Thymus (tissue), 14 donors: ENCODE results near the gene TP63. TPM values are rescaled to one million over a fixed set of nuclear protein-coding genes. Genes with fewer than 3 reads are reported as not detected.

Experiments used
- DNase-seq, 9 donors: peaks; one replicate each; pipeline ENCODE4 v3.0.0-alpha.2; 2013; ENCODE audit warnings: low spot score in 9 of 9, low read depth in 6 of 9, missing footprints in 1 of 9
- H3K27ac ChIP-seq, 2 donors: one replicate each; pipeline ENCODE4 v1.5.1; 2013; ENCODE audit warnings: control low read depth in 1 of 2, low read depth in 1 of 2, low read length in 1 of 2, mild to moderate bottlenecking in 1 of 2, moderate library complexity in 1 of 2
- H3K27me3 ChIP-seq, 2 donors: one replicate each; pipeline ENCODE4 v1.5.1; 2013; ENCODE audit warnings: low read length in 1 of 2; ENCODE audit not compliant: control insufficient read depth in 2 of 2, insufficient read depth in 1 of 2
- H3K36me3 ChIP-seq, 2 donors: one replicate each; pipeline ENCODE4 v1.5.1; 2013; ENCODE audit warnings: low read length in 1 of 2, mild to moderate bottlenecking in 1 of 2, moderate library complexity in 1 of 2; ENCODE audit not compliant: control insufficient read depth in 2 of 2, insufficient read depth in 2 of 2
- H3K4me1 ChIP-seq, 2 donors: one replicate each; pipeline ENCODE4 v1.5.1; 2013; ENCODE audit warnings: low read length in 2 of 2; ENCODE audit not compliant: control insufficient read depth in 2 of 2, insufficient read depth in 2 of 2
- H3K4me3 ChIP-seq, 2 donors: one replicate each; pipeline ENCODE4 v1.5.1; 2013; ENCODE audit warnings: low read length in 2 of 2, control low read depth in 1 of 2, mild to moderate bottlenecking in 1 of 2
- H3K9me3 ChIP-seq, 2 donors: one replicate each; pipeline ENCODE4 v1.5.1; 2013; ENCODE audit warnings: low read length in 1 of 2, mild to moderate bottlenecking in 1 of 2; ENCODE audit not compliant: control insufficient read depth in 2 of 2, insufficient read depth in 1 of 2
- WGBS: extraction: QIAGEN DNeasy Blood & Tissue Kit; methylation state at CpG from one replicate; pipeline ENCODE4 v1.1.7; 2013; 5-methylcytosine and 5-hydroxymethylcytosine counted together
- long read RNA-seq, 10 donors: transcript quantifications; one replicate each; lab custom pipeline, GENCODE V29; 2026
- polyA plus RNA-seq: library from polyadenylated mRNA; stranded (reverse); fragments of 200-250 nt; gene quantifications from one replicate; pipeline ENCODE4 v1.2.3, GENCODE V29; 2013
- total RNA-seq: library from RNA; stranded (reverse); fragments of 120-200 nt; gene quantifications from one replicate; pipeline ENCODE4 v1.2.4, GENCODE V29; 2013
- donor health status: healthy.

The TP63 gene
- total RNA-seq (17.3 TPM), polyA plus RNA-seq (47.1 TPM)
- long read RNA-seq, donor 1, partial matches to known transcripts: 0 of 1 reads
- long read RNA-seq, donor 1, other reads (novel, unspliced or antisense): 0 of 1 reads
- long read RNA-seq, donor 2: 0 reads
- long read RNA-seq, donor 3, full-length matches to known transcripts: 2 of 2 reads
- long read RNA-seq, donor 3, partial matches to known transcripts: 0 of 2 reads
- long read RNA-seq, donor 3, other reads (novel, unspliced or antisense): 0 of 2 reads
- long read RNA-seq, donor 4, full-length matches to known transcripts: 1 of 1 reads
- long read RNA-seq, donor 4, partial matches to known transcripts: 0 of 1 reads
- long read RNA-seq, donor 4, other reads (novel, unspliced or antisense): 0 of 1 reads
- long read RNA-seq, donor 5, full-length matches to known transcripts: 4 of 4 reads
- long read RNA-seq, donor 5, partial matches to known transcripts: 0 of 4 reads
- long read RNA-seq, donor 5, other reads (novel, unspliced or antisense): 0 of 4 reads
- long read RNA-seq, donor 6, full-length matches to known transcripts: 6 of 6 reads
- long read RNA-seq, donor 6, partial matches to known transcripts: 0 of 6 reads
- long read RNA-seq, donor 6, other reads (novel, unspliced or antisense): 0 of 6 reads
- long read RNA-seq, donor 7, full-length matches to known transcripts: 5 of 5 reads
- long read RNA-seq, donor 7, partial matches to known transcripts: 0 of 5 reads
- long read RNA-seq, donor 7, other reads (novel, unspliced or antisense): 0 of 5 reads
- long read RNA-seq, donor 8, full-length matches to known transcripts: 2 of 2 reads
- long read RNA-seq, donor 8, partial matches to known transcripts: 0 of 2 reads
- long read RNA-seq, donor 8, other reads (novel, unspliced or antisense): 0 of 2 reads
- long read RNA-seq, donor 9, partial matches to known transcripts: 0 of 2 reads
- long read RNA-seq, donor 9, other reads (novel, unspliced or antisense): 0 of 2 reads
- long read RNA-seq, donor 10, full-length matches to known transcripts: 6 of 13 reads
- long read RNA-seq, donor 10, partial matches to known transcripts: 7 of 13 reads
- long read RNA-seq, donor 10, other reads (novel, unspliced or antisense): 0 of 13 reads

DNA sequence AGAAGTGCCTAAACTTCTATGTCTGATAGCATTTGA is at the start of gene TP63:
TP63 (plus strand) TSS at position 17 of the 36 bp plus-strand sequence. CDS start 127 bp downstream, outside the sequence.
- H3K27ac ChIP-seq: peak within 1 kb of the TSS in 1 of 2 donors; percentile 48
- no peaks in the 10 kb centered on the region for H3K27me3 ChIP-seq
- H3K9me3 ChIP-seq: no peaks in the 10 kb centered on the region
- no peaks in the 10 kb centered on the region for H3K36me3 ChIP-seq
- H3K4me3 ChIP-seq: no peak within 1 kb of the TSS
- H3K4me1 ChIP-seq: peaks cover 0 to 8% of the 10 kb centered on the region in 2 donors
- DNase-seq: no peak

DNA sequence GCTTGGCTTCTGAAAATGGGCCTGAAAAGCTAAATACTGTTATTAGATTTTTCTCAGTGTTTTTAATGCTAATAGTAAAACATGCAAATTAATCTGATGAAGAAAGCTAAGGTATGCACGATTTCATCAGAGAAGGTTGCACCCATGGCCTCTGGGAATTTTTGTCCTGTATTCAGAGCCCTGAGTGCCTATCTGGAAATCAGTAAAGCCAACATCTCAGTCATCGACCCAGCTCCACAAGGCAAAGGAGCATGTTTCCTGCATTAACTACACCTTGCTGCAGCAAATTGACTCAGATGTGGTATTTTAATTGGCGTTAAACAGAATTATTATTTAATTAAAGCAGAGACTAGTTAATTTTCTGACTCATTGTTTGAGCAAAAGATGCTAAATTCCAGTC is 49.0 kb upstream of the TP63 start:
- no peak overlapping the region for H3K27ac ChIP-seq
- H3K4me3 ChIP-seq: no peak overlapping the region
- H3K27me3 ChIP-seq: no peaks in the 10 kb centered on the region
- H3K4me1 ChIP-seq: no peaks in the 10 kb centered on the region
- 93% methylated on average over 3 of the region's 3 CpGs for WGBS
- DNase-seq: no peak
- H3K9me3 ChIP-seq: no peaks in the 10 kb centered on the region
- H3K36me3 ChIP-seq: no peaks in the 10 kb centered on the region

DNA sequence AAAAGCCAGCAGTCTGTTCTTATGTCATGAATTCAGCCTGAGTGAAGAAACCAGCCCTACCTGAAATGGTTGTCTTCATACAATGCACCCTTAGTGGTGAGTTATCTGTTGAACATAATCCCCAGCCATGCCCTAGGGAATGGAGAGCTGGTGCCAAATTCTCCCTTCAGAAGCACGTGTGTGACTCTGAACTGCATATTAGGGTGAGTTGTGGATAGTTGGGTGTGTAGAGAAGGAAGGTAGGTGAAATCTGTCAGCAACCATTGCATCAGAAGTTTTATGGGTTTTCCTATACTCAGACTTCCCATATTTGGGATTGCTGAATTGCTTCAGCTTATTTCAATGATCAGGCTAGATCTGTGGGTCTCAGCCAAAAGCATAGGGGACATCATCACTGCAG is 46.5 kb upstream of the TP63 start:
- Histone ChIP-seq H3K9me3 (no peaks in the 10 kb centered on the region), H3K4me1 (no peaks in the 10 kb centered on the region), H3K27me3 (no peaks in the 10 kb centered on the region), H3K36me3 (no peaks in the 10 kb centered on the region), H3K27ac (no peak overlapping the region), H3K4me3 (no peak overlapping the region)
- WGBS: 87% methylated on average over 1 of the region's 1 CpG
- no peak for DNase-seq

DNA sequence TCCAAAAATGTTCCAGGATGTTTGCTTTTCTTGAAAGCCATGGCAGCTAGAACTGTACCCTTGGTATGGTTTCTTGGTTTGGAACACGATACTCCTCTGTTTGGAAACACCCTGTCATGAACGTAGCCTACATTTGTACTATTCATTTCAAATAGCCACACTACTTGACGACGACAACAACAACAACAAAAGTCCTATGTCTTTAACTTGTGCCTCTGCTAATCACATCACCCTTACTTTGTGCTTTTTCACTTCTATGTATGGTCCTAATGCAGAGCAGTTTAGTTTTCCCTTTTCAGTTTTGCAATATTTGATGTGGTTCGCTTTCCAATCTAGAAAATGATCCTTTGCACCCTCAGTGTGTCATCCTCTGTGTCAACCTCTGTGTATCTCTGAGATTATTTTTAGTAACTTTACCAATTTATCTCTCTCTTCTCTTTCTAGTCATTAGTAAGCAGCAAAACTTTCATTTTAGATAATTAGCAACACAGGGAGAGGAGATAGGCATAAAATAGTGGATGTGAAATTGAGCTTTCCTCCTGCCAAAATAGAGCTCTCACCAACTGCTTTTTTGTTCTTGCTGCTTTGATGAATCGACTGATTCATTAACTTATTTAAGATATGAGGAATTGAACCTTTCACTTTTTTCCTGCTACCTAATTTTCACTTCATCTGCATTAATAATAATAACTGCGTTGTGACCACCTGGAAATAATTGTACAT is 44.1 kb upstream of the TP63 start:
- Histone ChIP-seq H3K36me3 (no peaks in the 10 kb centered on the region), H3K27me3 (no peaks in the 10 kb centered on the region), H3K9me3 (no peaks in the 10 kb centered on the region), H3K27ac (no peak overlapping the region), H3K4me1 (no peaks in the 10 kb centered on the region), H3K4me3 (no peak overlapping the region)
- no peak for DNase-seq
- 95% methylated on average over 7 of the region's 7 CpGs for whole genome bisulfite sequencing

DNA sequence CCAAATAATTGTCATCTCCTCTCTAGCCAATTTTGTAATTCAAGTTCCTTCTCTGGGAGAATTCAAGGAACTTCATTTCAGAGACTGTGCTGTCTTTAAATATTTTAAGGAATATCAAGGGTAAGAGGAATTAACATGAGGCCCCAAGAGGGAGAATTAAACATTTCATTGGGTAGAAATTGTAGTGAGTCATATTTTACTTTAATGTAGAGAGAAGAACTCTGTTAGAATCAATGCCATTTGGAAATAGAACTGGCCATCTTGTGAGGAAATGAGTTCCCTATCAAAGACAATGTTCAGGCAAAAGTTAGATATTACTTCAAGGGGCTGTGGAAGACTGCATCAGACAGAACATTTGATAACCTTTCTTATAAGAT is 43.5 kb upstream of the TP63 start:
- Histone ChIP-seq H3K4me3 (no peak overlapping the region), H3K4me1 (no peaks in the 10 kb centered on the region), H3K9me3 (no peaks in the 10 kb centered on the region), H3K27me3 (no peaks in the 10 kb centered on the region), H3K36me3 (no peaks in the 10 kb centered on the region), H3K27ac (no peak overlapping the region)
- DNase-seq: no peak

DNA sequence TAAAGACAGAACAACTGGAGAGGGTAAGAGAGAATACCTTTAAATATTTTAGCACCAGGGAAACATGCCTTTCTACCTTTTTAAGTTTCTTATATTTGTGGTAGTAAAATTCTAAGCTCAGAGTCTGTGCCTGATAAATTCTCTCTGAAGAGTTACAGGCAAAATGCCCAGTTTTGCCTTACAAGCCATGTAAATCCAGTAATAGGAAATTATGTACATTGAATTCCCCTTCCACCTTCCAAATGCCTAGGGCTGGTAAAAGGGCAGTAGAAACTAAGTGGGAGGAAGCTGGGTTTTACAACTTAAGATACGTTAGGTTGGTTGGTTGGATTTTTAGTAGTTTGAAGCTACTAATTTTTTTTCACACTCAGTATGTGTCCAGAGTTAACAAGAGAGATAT is 43.1 kb upstream of the TP63 start:
- no peak overlapping the region for H3K27ac ChIP-seq
- H3K4me3 ChIP-seq: no peak overlapping the region
- WGBS: 87% methylated on average over 1 of the region's 1 CpG
- no peak for DNase-seq
- no peaks in the 10 kb centered on the region for H3K9me3 ChIP-seq
- no peaks in the 10 kb centered on the region for H3K4me1 ChIP-seq
- H3K27me3 ChIP-seq: no peaks in the 10 kb centered on the region
- H3K36me3 ChIP-seq: no peaks in the 10 kb centered on the region

DNA sequence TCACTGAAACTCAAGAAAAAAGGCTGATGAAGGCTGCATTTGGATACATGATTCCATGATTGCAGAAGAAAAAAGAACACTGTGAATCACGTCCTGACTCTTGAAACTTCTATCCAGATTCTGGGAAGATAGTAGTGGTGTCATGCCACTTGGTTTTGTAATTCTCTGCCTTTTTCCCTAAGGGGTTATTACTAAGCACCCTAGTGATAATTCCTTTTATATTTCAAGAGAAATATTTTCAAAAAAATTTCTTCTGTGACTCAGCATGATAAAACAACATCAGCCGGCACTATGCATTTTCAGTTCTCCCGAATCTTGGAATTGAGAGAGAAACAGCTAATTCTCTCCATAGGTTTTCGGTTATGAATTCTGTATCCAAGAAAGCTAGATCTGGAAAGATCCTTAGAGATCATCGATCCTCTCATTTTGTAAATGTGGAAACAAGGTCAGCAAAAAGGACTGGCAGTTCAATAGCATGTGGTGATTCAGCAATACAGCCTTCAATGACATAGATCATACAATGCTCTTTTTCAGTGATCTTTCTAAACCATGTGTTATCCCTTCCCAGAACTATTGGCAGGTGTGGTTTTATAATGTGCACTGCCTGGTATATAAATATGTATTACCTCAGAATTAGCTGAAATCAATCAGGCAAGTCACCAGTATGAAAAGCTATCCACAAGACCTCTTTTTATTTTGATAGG is 42.6 kb upstream of the TP63 start:
- no peaks in the 10 kb centered on the region for H3K36me3 ChIP-seq
- no peaks in the 10 kb centered on the region for H3K27me3 ChIP-seq
- H3K9me3 ChIP-seq: no peaks in the 10 kb centered on the region
- DNase-seq: no peak
- H3K4me3 ChIP-seq: no peak overlapping the region
- 95% methylated on average over 5 of the region's 5 CpGs for WGBS
- H3K4me1 ChIP-seq: no peaks in the 10 kb centered on the region
- H3K27ac ChIP-seq: no peak overlapping the region

DNA sequence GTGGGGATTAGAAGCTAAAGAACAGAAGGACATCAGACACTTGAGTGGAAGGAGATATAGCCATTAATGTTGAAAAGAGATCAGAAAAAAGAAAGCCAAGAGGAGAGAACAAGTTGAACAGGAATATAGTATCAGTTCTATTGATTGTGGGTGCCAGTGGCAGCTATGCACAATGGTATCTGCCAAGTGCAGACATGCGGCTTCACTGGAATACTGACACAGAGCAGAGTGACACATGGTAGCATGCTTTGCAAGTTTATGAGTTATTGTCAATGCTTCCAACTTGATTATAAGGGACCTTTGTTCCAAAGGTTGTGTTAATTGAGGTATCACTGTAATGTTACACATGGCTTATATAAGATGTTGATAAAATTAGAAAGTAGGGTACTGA is 42.0 kb upstream of the TP63 start:
- no peak overlapping the region for H3K27ac ChIP-seq
- 100% methylated on average over 1 of the region's 1 CpG for WGBS

More for the DNA sequence above, 42.0 kb upstream of the TP63 start:
- Histone ChIP-seq H3K36me3 (no peaks in the 10 kb centered on the region), H3K4me3 (no peak overlapping the region), H3K4me1 (no peaks in the 10 kb centered on the region), H3K27me3 (no peaks in the 10 kb centered on the region), H3K9me3 (no peaks in the 10 kb centered on the region)
- no peak for DNase-seq
